HG03095 (cell line): ENCODE data around the gene GPANK1.

Source experiments
- ATAC-seq: cut with Tn5 transposase; IDR thresholded peaks from one replicate; pipeline ENCODE4 v1.9.1; 2021; ENCODE audit warnings: moderate library complexity; ENCODE audit not compliant: unreplicated experiment

GPANK1 gene

GRCh38 chr6:31643818-31644454 lies 20.9 kb downstream of the GPANK1 start:
- no peak for ATAC-seq

- no peak for ATAC-seq
Measured at GRCh38 chr6:31642798-31643570, 21.8 kb downstream of the GPANK1 start.

GRCh38 chr6:31641370-31641769 lies 23.4 kb downstream of the GPANK1 start:
- ATAC-seq = no peak

- no peak for ATAC-seq
Measured at GRCh38 chr6:31640612-31641011, 24.2 kb downstream of the GPANK1 start.

- no peak for ATAC-seq
Measured at GRCh38 chr6:31639449-31639861, 25.3 kb downstream of the GPANK1 start.

- ATAC-seq = no peak
Measured at GRCh38 chr6:31639043-31639442, 25.8 kb downstream of the GPANK1 start.

GRCh38 chr6:31636698-31637596 lies 27.9 kb downstream of the GPANK1 start:
- ATAC-seq = no peak

GRCh38 chr6:31634969-31635575 lies 29.7 kb downstream of the GPANK1 start:
- no peak for ATAC-seq

- no peak for ATAC-seq
Measured at GRCh38 chr6:31634131-31634530, 30.7 kb downstream of the GPANK1 start.

- no peak for ATAC-seq
Measured at GRCh38 chr6:31633447-31633846, 31.4 kb downstream of the GPANK1 start.

- no peak for ATAC-seq
Measured at GRCh38 chr6:31632279-31632946, 32.4 kb downstream of the GPANK1 start.

- no peak for ATAC-seq
Measured at GRCh38 chr6:31631681-31632278, 33.0 kb downstream of the GPANK1 start.

GRCh38 chr6:31631209-31631608 lies 33.6 kb downstream of the GPANK1 start:
- no peak for ATAC-seq

GRCh38 chr6:31630177-31630934 lies 34.4 kb downstream of the GPANK1 start:
- ATAC-seq = no peak

- no peak for ATAC-seq
Measured at GRCh38 chr6:31629014-31629413, 35.8 kb downstream of the GPANK1 start.

GRCh38 chr6:31627690-31628287 lies 37.0 kb downstream of the GPANK1 start:
- ATAC-seq = no peak

- ATAC-seq = no peak
Measured at GRCh38 chr6:31626952-31627351, 37.8 kb downstream of the GPANK1 start.

GRCh38 chr6:31624070-31624469 lies 40.7 kb downstream of the GPANK1 start:
- no peak for ATAC-seq

GRCh38 chr6:31622684-31623091 lies 42.1 kb downstream of the GPANK1 start:
- no peak for ATAC-seq
